Frontal cortex (tissue), 4 donors: ENCODE results near the gene CAMK2B. TPM values are rescaled to one million over a fixed set of nuclear protein-coding genes. Genes with fewer than 3 reads are reported as not detected.
"Not testable (repeated sequence)": the region's sequence is repeated elsewhere in the genome, so short reads cannot be mapped to it uniquely, and the experiment has no call there.

Experiments used
- DNase-seq, 2 donors: peaks; one replicate each; pipeline ENCODE4 v3.0.0; 2012; ENCODE audit warnings: low spot score in 2 of 2
- FAIRE-seq: peaks from 2 replicates; lab custom pipeline; 2012; peaks lifted over from hg19 to GRCh38; lab: Jason Lieb, UNC
- total RNA-seq: library from RNA; depleted of rRNA; stranded (reverse); fragments of >200 nt; gene quantifications from one replicate; pipeline ENCODE4 v1.2.3, GENCODE V29; 2014
- donor health status: control.
- donor health status: control.
- donor health status: control.

Gene CAMK2B
- total RNA-seq, 1 donor from 2014 or later, result 99.5 TPM

GRCh38 chr7:44211126-44211675, 114.2 kb downstream of the CAMK2B start:
- DNase-seq, result no peak
- no peak for FAIRE-seq

GRCh38 chr7:44210107-44210506, 115.3 kb downstream of the CAMK2B start:
- DNase-seq (no peak), FAIRE-seq (no peak)

DNA sequence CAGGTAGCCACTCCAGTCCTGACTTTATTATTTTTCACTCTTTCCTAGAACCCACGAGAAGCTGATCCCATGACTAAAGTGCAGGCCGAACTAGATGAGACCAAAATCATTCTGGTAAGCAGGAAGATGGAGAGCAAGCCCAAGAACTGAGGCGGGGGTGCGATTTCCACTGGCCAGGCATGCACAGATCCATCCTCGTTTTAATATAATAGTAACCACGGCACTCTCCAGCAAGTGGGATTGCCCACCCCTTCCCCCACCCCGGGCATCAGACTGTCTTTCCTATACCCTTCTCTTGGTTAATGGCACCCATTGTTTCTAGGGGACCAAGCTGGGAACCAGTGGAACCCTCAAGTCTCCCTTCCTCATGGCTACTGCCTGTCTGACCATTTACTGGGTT, 117.3 kb downstream of the CAMK2B start:
- DNase-seq (no peak), FAIRE-seq (no peak)

GRCh38 chr7:44206008-44206407, 119.4 kb downstream of the CAMK2B start:
- no peak for FAIRE-seq
- DNase-seq, result no peak

DNA sequence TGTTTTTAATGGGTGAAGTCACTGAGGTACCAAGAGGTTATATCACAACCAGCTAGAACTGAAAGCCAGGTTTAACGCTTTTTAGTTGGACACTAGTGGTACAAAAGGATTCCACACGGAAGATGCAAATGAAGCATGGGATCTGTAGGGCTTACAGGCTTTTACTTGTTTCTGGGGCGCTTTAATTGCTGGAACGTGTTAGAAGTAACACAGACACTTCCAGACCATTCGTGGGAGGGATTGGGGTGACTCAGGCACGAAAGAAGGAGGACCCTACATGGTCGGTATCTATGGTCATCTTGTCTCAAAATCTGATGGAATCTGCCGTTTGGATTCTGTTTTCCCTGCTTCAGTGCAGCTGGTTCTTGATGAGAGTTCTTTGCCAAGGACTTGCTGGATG, 123.6 kb downstream of the CAMK2B start:
- DNase-seq (no peak), FAIRE-seq (no peak)

- DNase-seq, result peak; percentile 92 to 98
- FAIRE-seq, result no peak
These were observed 124.5 kb downstream of the CAMK2B start, which contains the start of gene YKT6 for GRCh38 chr7:44200699-44201461. YKT6 (plus strand) TSS chr7:44200978; CDS start chr7:44201136, 158 bp downstream.

DNA sequence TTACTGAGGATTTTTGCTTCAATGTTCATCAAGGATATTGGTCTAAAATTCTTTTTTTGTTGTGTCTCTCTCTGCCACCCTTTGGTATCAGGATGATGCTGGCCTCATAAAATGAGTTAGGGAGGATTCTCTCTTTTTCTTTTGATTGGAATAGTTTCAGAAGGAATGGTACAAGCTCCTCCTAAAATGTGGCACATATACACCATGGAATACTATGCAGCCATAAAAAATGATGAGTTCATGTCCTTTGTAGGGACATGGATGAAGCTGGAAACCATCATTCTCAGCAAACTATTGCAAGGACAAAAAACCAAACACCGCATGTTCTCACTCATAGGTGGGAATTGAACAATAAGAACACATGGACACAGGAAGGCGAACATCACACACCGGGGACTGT, 125.2 kb downstream of the CAMK2B start:
- not testable (repeated sequence) for DNase-seq, FAIRE-seq

DNA sequence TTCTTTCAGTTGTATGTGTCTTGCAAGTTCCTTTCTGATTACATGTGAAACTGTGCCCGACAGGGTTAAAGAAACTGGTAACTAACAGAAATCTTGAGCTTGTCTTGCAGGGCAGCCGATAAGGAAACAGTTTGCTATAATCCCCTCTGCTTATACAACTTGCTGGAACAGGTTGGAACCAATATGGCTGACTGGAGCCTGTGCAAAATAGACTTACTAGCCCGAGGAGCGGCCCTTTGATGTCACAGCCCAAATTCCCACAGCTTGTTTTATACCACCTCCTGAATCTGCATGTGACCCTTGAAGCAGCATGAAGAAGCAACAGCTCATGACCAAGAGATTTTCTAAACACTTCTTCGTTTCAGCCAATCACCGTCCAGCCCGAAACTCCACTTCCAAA, 127.9 kb downstream of the CAMK2B start:
- DNase-seq (no peak), FAIRE-seq (no peak)

GRCh38 chr7:44196450-44196872, 128.9 kb downstream of the CAMK2B start:
- FAIRE-seq (no peak), DNase-seq (peak; percentile 47 to 52)

DNA sequence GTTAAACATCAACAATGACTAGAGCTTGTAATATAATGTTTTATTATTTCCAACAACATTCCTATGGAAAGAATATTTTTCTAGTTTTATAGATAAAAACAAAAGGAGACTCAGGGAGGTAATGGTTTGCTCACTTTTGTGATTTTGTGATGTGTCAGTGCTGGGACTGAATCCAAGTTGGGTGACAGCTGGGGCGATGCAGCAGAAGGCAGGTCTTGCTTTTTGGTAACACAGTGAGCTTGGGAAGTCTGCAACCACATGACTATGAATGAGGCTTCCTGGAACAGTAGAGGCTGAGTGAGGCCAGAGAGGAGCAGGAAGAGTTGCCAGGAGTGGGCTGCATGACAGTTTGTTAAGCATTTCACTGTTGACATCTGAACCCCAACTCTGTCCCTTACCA, 129.5 kb downstream of the CAMK2B start:
- DNase-seq (no peak), FAIRE-seq (no peak)

DNA sequence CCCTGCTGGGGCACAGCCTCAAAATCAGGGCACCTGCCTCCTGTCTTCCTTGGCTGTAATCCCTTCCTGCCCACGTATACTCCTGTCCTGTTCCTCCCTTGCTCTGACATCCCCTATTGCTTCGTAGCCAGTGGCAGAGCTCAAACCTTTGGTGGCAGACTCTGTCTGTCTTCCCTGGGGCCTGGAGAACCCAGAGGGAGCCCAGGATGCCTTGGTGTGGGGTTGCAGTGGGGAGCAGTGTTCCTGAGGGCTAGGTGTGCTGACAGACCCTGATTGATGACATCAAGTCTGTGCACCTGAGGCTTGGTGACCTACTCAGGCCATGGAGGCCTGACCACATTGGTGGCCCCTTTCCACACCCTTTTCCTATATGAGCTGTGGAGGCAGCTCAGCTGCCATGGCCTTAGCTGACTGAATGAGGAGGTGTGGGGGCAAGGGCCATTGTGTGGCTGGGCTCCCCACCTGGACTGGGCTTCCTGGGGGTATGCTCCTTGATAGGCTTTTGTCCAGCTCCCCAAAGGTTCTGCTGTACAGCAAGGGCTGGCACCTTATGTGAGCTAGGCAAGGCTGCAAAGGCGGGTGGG, 130.7 kb downstream of the CAMK2B start:
- FAIRE-seq, result no peak

GRCh38 chr7:44194069-44194468, 131.3 kb downstream of the CAMK2B start:
- no peak for DNase-seq
- FAIRE-seq, result no peak

More for the DNA sequence above, 130.7 kb downstream of the CAMK2B start:
- DNase-seq, result no peak

GRCh38 chr7:44193011-44193802, 132.2 kb downstream of the CAMK2B start:
- DNase-seq (no peak), FAIRE-seq (no peak)

- DNase-seq (no peak), FAIRE-seq (no peak)
These were observed 134.2 kb downstream of the CAMK2B start for GRCh38 chr7:44191171-44191570.

DNA sequence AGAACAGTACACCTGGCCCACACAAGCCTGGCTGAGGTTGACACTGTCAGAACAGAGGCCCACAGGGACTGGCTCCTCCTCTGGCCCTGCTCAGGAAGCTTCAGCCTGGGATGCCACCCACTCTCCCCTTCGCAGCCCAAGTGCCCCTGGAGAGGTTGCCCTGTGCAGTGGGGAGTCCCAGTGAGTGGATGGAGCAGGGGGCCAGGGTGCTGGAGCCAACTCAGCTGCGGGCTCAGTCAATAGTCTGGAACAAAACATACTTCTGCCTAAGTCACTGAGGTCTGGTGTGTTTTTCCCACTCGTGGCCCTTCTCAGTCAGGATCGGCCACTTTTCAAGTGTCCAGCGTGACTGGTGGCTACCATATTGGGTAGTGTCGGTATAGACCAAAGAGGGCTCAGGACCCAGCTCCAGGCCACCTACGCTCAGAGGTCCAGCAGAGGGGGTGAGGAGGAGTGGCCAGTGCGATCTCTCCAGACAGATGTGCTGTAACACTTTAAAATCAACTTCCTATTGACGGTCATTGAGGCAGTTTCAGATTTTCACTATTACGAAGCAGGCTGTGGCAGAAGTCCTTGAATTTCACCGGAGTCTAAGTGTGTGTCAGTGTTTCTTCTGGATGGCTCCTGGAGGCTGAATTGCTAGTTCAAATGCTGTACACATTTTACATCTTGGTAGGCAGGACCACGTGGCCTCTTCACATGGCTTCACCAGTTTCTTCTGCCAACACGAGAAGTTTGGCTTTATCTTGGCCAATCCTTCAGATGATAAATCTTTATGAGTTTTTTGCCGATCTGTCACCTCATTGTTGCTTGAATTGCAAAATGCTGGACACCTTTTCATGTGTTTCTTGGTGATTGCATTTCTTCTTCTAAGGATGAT, 135.2 kb downstream of the CAMK2B start:
- FAIRE-seq, result no peak
- no peak for DNase-seq

- FAIRE-seq, result no peak
These were observed 136.0 kb downstream of the CAMK2B start, which contains the start of gene GCK for GRCh38 chr7:44189286-44189992. GCK (minus strand) TSS chr7:44189439; CDS start chr7:44188953, 486 bp downstream.

GRCh38 chr7:44188480-44189225, 136.7 kb downstream of the CAMK2B start:
- DNase-seq, result no peak
- FAIRE-seq, result no peak

More at GRCh38 chr7:44189286-44189992, 136.0 kb downstream of the CAMK2B start, which contains the start of gene GCK:
- no peak for DNase-seq
